Endothelial cell of umbilical vein (primary cell): Measurements from ENCODE around the gene RASD1. TPM values are rescaled to one million over a fixed set of nuclear protein-coding genes. Genes with fewer than 3 reads are reported as not detected.

Experiments used
- BruUV-seq: library from RNA; stranded (reverse); fragments of 400-500 nt; replicated peaks from 2 replicates; lab custom pipeline; 2021; lab: Mats Ljungman, UMichigan
- CTCF ChIA-PET: fragments of 300-600, 350-600 bp; sonication (Branson Sonifier 250); formaldehyde crosslinking; loops from one replicate; lab custom pipeline; 2021; ENCODE audit warnings: antibody characterized with exemption, inconsistent platforms; lab: Charles Lee
- POLR2A ChIA-PET: fragments of 300-600, 350-600 bp; sonication (Branson Sonifier 250); formaldehyde crosslinking; loops from one replicate; lab custom pipeline; 2021; ENCODE audit warnings: antibody characterized with exemption, inconsistent platforms; lab: Charles Lee
- DNase-seq: peaks from one replicate; pipeline ENCODE4 v3.0.0-alpha.2; 2011; ENCODE audit warnings: low read depth, low spot score
- FAIRE-seq: peaks from 2 replicates; lab custom pipeline; 2011; peaks lifted over from hg19 to GRCh38; lab: Jason Lieb, UNC
- H2AFZ ChIP-seq: 2 replicates; pipeline ENCODE4 v1.6.0; 2012; ENCODE audit warnings: low read depth, low read length, control low read depth, inconsistent platforms
- H3K27ac ChIP-seq: 2 replicates; pipeline ENCODE4 v1.5.1; 2011; ENCODE audit warnings: low read depth, mild to moderate bottlenecking, control low read depth, low read length, moderate library complexity; ENCODE audit not compliant: insufficient read depth
- H3K27me3 ChIP-seq, 2 experiments: 2 replicates each; pipeline versions ENCODE4 v1.6.0 to v1.6.1; 2011; ENCODE audit warnings: low read length in 2 of 2, mixed read lengths in 1 of 2; ENCODE audit not compliant: control insufficient read depth in 2 of 2, insufficient read depth in 2 of 2
- H3K36me3 ChIP-seq, 2 experiments: 2 replicates in 1 of 2; 3 replicates in 1 of 2; pipeline ENCODE4 v1.5.1; 2011; ENCODE audit warnings: low read length in 2 of 2, mild to moderate bottlenecking in 1 of 2, moderate library complexity in 1 of 2; ENCODE audit not compliant: control insufficient read depth in 2 of 2, insufficient read depth in 2 of 2; ENCODE audit errors: extremely low read depth in 1 of 2
- H3K4me1 ChIP-seq: 3 replicates; pipeline ENCODE4 v1.5.1; 2011; ENCODE audit warnings: mild to moderate bottlenecking, low read length; ENCODE audit not compliant: control insufficient read depth, insufficient read depth; ENCODE audit errors: extremely low read depth
- H3K4me2 ChIP-seq: 2 replicates; pipeline ENCODE4 v1.6.1; 2011; ENCODE audit warnings: low read length, control low read depth, mixed read lengths; ENCODE audit not compliant: insufficient read depth
- H3K4me3 ChIP-seq, 3 experiments: fragments of 200-600 bp in 1 of 3; sonication (generic), shearing (Covaris generic) in 1 of 3; replicated peaks in 1 of 3; 2 replicates each; pipeline ENCODE4 v1.5.1; 2011 to 2016; ENCODE audit warnings: control low read depth in 3 of 3, low read length in 3 of 3, mild to moderate bottlenecking in 2 of 3, inconsistent platforms in 1 of 3, low read depth in 1 of 3, moderate library complexity in 1 of 3; ENCODE audit not compliant: insufficient read depth in 1 of 3
- H3K79me2 ChIP-seq: 2 replicates; pipeline ENCODE4 v1.6.0; 2012; ENCODE audit warnings: low read length, inconsistent platforms; ENCODE audit not compliant: control insufficient read depth, insufficient read depth
- H3K9ac ChIP-seq: replicated peaks from 2 replicates; pipeline ENCODE3; 2011; ENCODE audit warnings: low read length, control low read depth; ENCODE audit not compliant: insufficient read depth; ENCODE audit errors: extremely low read depth
- H3K9me1 ChIP-seq: replicated peaks from 3 replicates; pipeline ENCODE4 v1.6.0; 2011; ENCODE audit warnings: mild to moderate bottlenecking, low read length; ENCODE audit not compliant: control insufficient read depth, insufficient read depth; ENCODE audit errors: extremely low read depth
- H3K9me3 ChIP-seq: replicated peaks from 2 replicates; pipeline ENCODE4 v1.5.1; 2012; ENCODE audit warnings: low read length, inconsistent platforms; ENCODE audit not compliant: control insufficient read depth, insufficient read depth
- H4K20me1 ChIP-seq: replicated peaks from 2 replicates; pipeline ENCODE3; 2011; ENCODE audit warnings: mild to moderate bottlenecking, low read length; ENCODE audit not compliant: control insufficient read depth, insufficient read depth; ENCODE audit errors: extremely low read depth
- CTCF ChIP-seq, 2 donors: IDR thresholded peaks; 1 replicate in 1 of 2; 2 replicates in 1 of 2; pipeline ENCODE4 v1.5.1; 2011; ENCODE audit warnings: low read length in 2 of 2, mild to moderate bottlenecking in 2 of 2, moderate library complexity in 2 of 2, control low read depth in 1 of 2, inconsistent platforms in 1 of 2, low read depth in 1 of 2; ENCODE audit not compliant: insufficient read depth in 1 of 2; ENCODE audit errors: extremely low read depth in 1 of 2
- EZH2 ChIP-seq: IDR thresholded peaks from 2 replicates; pipeline ENCODE4 v1.6.1; 2012; ENCODE audit warnings: borderline replicate concordance, low read depth, mild to moderate bottlenecking, moderate library complexity, low read length, inconsistent platforms; ENCODE audit not compliant: severe bottlenecking
- FOS ChIP-seq: IDR thresholded peaks from 2 replicates; pipeline ENCODE4 v1.6.1; 2011; ENCODE audit warnings: mild to moderate bottlenecking, low read length, moderate library complexity, borderline replicate concordance; ENCODE audit not compliant: insufficient read depth
- GATA2 ChIP-seq: IDR thresholded peaks from 2 replicates; pipeline ENCODE4 v1.7.0; 2011; ENCODE audit warnings: low read depth, mild to moderate bottlenecking, moderate library complexity, mixed read lengths, low read length; ENCODE audit not compliant: insufficient read length, insufficient read depth
- JUN ChIP-seq: IDR thresholded peaks from 2 replicates; pipeline ENCODE4 v1.6.1; 2011; ENCODE audit warnings: borderline replicate concordance, low read depth; ENCODE audit not compliant: insufficient read length, insufficient read depth
- MAX ChIP-seq: IDR thresholded peaks from 2 replicates; pipeline ENCODE4 v1.6.1; 2011; ENCODE audit not compliant: insufficient read depth, insufficient read length
- MYC ChIP-seq: IDR thresholded peaks from one replicate; pipeline ENCODE4 v1.6.1; 2011; ENCODE audit warnings: mild to moderate bottlenecking, low read depth, low read length
- POLR2A ChIP-seq: IDR thresholded peaks from 2 replicates; pipeline ENCODE4 v1.6.1; 2012; ENCODE audit warnings: low read depth, mild to moderate bottlenecking, control low read depth, low read length
- POLR2AphosphoS5 ChIP-seq: IDR thresholded peaks from 2 replicates; pipeline ENCODE4 v1.6.1; 2012; ENCODE audit warnings: low read depth, mild to moderate bottlenecking, control low read depth, low read length, moderate library complexity; ENCODE audit not compliant: insufficient read depth
- dilution Hi-C: fragments of 300-500 bp; cut with MboI; formaldehyde crosslinking; loops from one replicate; pipeline ENCODE4 v1.15.0; 2019; ENCODE audit warnings: low sequenced_read_pairs; ENCODE audit not compliant: extremely low pct_ligation_motif_present
- intact Hi-C: fragments of 100-400 bp; cut with micrococcal nuclease; formaldehyde crosslinking; loops from one replicate; pipeline ENCODE4 v1.10.0; 2022
- polyA plus RNA-seq, 4 experiments: library from polyadenylated mRNA; depleted of rRNA in 3 of 4; stranded (reverse) in 3 of 4; unstranded in 1 of 4; fragments of >200 nt; gene quantifications; 2 replicates each; pipeline versions ENCODE4 v1.2.1 to v1.2.3, GENCODE V29; 2011 to 2012; ENCODE audit warnings: missing spikeins in 1 of 4
- total RNA-seq: library from RNA; stranded (reverse); gene quantifications from 2 replicates; pipeline ENCODE4 v1.2.3, GENCODE V29; 2021

Gene RASD1
- total and polyA plus RNA-seq, 2 donors (not counting 3 experiments of a cell fraction or from before 2014, with no cell fraction given), result 4.2 to 15.7 TPM

GRCh38 chr17:17505151-17505550, 9.0 kb upstream of the RASD1 start:
- H3K9ac ChIP-seq, result no peak overlapping the region
- no peaks in the 10 kb centered on the region for H3K36me3 ChIP-seq
- H3K9me1 ChIP-seq, result no peaks in the 10 kb centered on the region
- no peak overlapping the region for H3K4me2 ChIP-seq
- H3K4me3 ChIP-seq, result no peak overlapping the region
- no TSS peak for BruUV-seq
- no peak overlapping the region for H2AFZ ChIP-seq
- no peak for FAIRE-seq
- no peaks in the 10 kb centered on the region for H3K4me1 ChIP-seq
- DNase-seq, result no peak
- H4K20me1 ChIP-seq, result no peaks in the 10 kb centered on the region
- no peaks in the 10 kb centered on the region for H3K27me3 ChIP-seq
- ChIA-PET POLR2A (interaction anchor here (1.4 kb wide), 1 partner anchor 9 kb away, joined by 3 read pairs; the partner anchor contains the start of gene RASD1), CTCF (interaction anchor here (1.6 to 4.0 kb wide), 2 partner anchors 9 to 63 kb away, joined by 6 to 33 read pairs; partner anchors contain the start of gene RASD1)
- dilution Hi-C loops (no loop called here), intact Hi-C loops (no loop called here)
- no peaks in the 10 kb centered on the region for H3K9me3 ChIP-seq
- TF ChIP-seq EZH2 (no peak), GATA2 (no peak), CTCF (IDR thresholded peaks at IDR 0.05; ENCODE audit: extremely low read depth in 1 of 2, insufficient read depth in 1 of 2, low read depth in 1 of 2, low read length in 2 of 2) (no peak), POLR2A (no peak), MAX (no peak), POLR2AphosphoS5 (no peak), JUN (no peak), FOS (no peak), MYC (no peak)
- H3K79me2 ChIP-seq, result no peaks in the 10 kb centered on the region
- no peak overlapping the region for H3K27ac ChIP-seq
